Measurements from ENCODE around the gene APOB.

Gene APOB

DNA sequence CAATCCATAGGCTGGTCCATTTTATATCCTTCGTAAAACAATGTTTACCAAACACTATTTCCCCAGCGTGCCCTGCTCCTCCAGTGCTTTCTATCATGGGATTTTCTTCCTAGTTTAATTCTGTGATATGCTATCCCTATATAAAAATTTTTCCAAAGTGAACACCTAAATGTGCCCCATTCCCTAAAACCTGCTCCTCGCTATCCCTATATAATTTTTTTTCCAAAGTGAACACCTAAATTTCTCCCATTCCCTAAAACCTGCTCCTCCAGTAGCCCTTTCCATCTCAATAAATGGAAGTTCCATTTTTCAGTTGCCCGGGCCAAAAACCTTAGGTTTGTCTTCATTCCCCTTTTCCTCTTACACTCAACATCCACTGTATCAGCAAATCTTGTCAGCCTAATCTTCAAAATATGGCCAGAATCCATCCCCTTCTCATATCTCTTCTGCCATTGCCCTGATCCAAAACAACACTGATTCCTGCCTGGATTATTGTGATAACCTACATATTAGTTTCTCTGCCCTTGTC lies 26.1 kb downstream of the APOB start:
- no peak for DNase-seq (ENCODE audit: low read depth)

DNA sequence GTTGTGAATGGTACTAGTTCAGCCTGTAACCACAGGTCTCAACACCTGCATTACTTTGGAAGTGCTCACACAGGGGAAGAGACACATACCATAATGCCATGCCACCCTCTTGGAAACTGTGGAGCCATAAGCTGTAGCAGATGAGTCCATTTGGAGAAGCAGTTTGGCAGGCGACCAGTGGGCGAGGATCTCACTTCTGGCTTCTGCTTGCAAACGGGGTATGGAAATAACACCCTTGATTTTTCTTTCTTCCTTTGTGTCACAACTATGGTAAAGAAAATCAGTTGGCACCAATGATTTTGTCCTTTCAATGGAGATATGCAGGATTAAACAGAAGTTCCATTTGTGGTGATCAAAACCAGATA lies 28.6 kb downstream of the APOB start:
- DNase-seq (ENCODE audit: low read depth) = no peak

DNA sequence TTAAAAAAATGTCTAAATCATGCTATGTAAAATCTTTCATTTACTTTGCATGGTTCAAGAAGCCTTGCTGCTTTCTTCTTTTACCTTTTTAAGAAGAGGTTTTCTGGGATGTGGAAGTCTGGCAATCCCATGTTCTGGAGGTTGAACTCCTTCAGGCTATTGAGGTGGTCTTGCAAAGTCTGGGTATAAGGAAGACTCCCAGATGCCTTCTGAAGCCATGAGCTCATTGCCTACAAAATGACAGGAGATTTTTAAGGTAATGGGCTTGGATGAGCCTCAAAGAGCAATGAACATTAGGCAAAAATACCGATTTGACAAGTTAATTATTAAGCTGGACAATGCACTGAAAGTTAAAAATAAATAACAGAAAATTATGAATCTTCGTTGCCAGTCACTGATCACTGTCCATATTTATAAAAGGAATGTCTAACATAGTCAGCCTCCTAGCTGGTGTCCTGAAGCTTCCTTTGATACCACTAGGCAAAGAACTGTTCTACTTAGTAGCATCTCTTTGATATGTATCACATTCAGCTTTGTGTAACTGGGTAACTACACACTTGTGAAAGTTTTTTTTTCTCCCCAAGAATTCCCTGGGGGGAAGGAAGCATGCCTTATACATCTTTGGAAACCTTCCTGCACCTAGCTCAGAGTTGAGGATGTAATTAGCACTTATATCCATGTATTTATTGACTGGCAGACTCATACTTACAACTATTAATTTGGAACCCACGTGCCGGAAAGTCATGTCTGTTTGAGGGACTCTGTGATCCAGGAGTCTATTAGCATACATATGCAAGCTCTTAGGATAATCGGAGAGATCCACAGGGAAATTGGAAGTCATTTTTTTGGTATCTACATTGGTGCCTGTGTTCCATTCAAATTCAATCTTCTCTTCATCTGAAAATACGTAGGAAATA lies 29.3 kb downstream of the APOB start:
- no peak for DNase-seq (ENCODE audit: low read depth)

GRCh38 chr2:21013043-21013816 lies 30.6 kb downstream of the APOB start:
- no peak for DNase-seq (ENCODE audit: low read depth)

DNA sequence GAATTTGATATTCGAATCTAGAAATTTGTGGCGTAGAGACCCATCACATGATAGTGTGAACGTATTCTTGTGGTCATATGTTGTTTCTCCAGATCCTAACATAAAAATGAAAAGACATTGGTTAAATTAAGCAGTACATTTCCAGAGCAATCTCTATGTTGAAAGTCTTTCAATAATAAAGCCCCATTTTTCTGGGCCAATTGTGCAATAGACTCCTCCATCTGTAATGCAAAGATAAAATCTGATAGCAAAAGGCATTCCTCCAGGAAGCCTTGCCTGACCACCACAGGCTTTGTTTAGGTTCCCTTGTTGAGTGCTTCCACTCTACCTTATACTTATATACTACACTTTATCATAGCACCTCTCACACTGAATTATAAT lies 31.3 kb downstream of the APOB start:
- DNase-seq (ENCODE audit: low read depth) = no peak

GRCh38 chr2:21011876-21012556 lies 31.9 kb downstream of the APOB start:
- DNase-seq (ENCODE audit: low read depth) = no peak

DNA sequence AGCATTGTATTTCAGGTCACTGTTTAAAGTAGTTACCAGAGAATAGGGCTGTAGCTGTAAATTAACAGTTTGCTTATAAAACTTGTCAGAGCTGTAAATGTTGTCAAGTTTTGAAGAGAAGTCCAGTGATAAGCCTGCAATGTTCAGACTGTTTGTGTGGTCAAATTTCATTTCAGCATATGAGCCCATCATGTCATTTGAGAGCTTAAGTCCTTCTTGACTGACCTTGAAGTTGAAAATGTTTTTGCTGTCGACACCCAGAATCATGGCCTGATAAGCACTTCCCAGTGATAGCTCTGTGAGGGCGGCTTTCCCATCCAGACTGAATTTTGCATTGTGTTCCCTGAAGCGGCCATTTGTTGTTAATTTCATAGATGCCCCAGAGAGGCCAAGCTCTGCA lies 32.4 kb downstream of the APOB start:
- no peak for DNase-seq (ENCODE audit: low read depth)

GRCh38 chr2:21010813-21011439 lies 32.9 kb downstream of the APOB start:
- DNase-seq (ENCODE audit: low read depth) = no peak

DNA sequence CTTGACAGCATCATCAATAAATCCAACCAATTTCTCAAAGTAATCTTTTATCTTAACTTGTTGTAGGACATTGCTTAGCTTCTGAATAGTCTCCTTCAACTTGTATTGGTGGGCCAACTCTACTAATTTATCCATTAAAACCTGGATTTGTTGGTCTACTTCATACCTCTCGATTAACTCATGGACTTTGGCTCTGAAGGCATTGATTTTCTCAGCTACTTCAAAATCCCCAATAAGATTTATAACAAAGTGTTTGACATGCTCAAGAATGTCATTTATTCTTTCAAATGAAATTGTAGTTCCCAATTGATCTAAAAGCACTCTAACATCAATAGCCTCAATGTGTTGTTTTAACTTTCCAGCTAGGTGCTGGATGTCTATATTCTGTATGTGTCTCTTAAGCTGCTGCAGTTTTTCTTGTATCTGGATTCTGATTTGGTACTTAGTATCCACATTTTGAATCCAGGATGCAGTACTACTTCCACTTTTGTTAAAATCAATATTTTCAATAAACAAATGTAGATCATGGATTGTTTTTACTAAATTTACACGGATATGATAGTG lies 34.1 kb downstream of the APOB start:
- no peak for DNase-seq (ENCODE audit: low read depth)

- DNase-seq (ENCODE audit: low read depth) = no peak
These were observed 34.8 kb downstream of the APOB start for GRCh38 chr2:21008790-21009661.

DNA sequence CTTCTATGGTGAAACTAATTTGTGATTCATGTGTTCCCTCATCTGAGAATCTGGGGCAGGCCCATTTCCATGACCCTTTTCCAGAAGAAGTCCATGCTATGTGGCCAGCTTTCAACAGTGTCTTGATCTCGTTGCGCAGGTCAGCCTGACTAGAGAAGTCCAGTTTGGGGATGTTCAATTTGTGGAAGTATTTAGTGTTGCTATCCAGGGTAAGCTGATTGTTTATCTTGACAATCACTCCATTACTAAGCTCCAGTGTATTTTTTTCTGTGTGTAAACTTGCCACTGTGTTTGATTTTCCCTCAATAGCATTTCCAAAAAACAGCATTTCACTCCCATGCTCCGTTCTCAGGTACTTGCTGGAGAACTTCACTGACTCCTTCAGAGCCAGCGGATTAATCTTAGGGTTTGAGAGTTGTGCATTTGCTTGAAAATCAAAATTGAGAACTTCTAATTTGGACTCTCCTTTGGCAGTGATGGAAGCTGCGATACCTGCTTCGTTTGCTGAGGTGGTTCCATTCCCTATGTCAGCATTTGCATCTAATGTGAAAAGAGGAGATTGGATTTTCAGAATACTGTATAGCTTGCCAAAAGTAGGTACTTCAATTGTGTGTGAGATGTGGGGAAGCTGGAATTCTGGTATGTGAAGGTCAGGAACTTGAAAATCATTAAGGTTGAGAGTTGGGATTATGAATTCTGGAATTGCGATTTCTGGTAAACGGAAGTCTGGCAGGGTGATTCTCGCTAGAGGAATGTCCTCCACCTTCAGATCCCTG lies 35.7 kb downstream of the APOB start:
- no peak for DNase-seq (ENCODE audit: low read depth)

GRCh38 chr2:21007129-21008013 lies 36.5 kb downstream of the APOB start:
- no peak for DNase-seq (ENCODE audit: low read depth)

GRCh38 chr2:21006423-21007128 lies 37.3 kb downstream of the APOB start:
- no peak for DNase-seq (ENCODE audit: low read depth)

DNA sequence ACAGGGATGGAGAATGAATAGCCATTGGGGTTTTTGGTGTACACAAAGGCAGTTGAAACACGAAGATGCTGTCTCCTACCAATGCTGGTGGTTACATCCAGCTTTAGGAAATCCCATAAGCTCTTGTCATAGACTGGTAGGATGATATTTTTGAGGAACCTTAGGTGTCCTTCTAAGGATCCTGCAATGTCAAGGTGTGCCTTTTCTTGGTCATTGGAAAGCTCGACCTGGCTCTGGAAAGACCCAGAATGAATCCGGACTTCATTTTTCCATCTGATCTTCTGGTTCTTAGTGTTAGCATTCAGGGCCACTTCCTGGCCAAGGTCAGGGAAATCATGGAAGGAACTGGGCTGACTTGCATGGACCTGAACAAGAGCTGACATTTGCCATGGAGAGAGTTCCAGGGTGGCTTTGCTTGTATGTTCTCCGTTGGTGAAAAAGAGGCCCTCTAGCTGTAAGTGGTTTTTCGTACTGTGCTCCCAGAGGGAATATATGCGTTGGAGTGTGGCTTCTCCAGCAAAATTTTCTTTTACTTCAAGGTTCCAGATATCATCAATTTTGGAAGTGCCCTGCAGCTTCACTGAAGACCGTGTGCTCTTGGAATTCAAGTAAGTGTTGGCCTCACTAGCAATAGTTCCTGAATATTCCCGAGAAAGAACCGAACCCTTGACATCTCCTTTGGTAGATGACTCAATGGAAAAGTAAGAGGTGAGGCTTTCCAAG lies 38.0 kb downstream of the APOB start:
- DNase-seq (ENCODE audit: low read depth) = no peak

- DNase-seq (ENCODE audit: low read depth) = no peak
These were observed 38.7 kb downstream of the APOB start for GRCh38 chr2:21005111-21005699.

- DNase-seq (ENCODE audit: low read depth) = no peak
These were observed 39.7 kb downstream of the APOB start for GRCh38 chr2:21004181-21004572.

DNA sequence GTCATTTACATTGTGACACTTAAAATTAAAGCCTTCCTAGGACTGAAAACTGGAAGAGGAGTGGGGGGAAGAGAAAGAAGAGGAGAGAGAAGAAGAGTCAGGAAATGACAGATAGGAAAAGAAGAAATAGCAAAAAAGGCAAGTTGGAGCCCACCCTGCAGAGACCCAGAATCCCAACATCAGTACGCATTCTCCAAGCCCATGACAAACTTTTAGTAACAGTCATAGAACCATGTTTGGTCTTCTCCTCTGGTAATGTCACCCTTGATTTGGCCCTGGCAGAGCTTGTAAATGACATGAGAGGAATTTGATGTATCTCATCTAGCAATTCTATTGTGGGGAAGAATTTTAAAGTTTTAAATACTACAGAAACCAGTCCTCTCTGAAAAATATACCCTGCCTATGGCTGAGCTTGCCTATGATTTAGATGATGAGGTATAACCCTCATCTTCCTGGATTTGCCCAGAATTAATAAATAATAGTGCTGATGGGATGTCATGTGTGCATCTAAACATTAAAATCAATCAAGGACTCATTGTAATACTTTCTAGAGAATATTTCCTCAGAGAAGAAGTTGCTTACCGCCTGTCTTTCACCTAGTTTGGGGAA lies 40.2 kb downstream of the APOB start:
- DNase-seq (ENCODE audit: low read depth) = no peak

Data from activated T-cell treated with anti-CD3 and anti-CD28 coated beads for 48 hours (primary cell).